Right kidney (tissue), 1 donor: Measurements from ENCODE around the gene N4BP2.

Experiments
- DNase-seq: peaks from one replicate; pipeline ENCODE4 v3.0.0-alpha.2; 2016

Gene N4BP2

GRCh38 chr4:40192114-40193015 is 135.7 kb downstream of the N4BP2 start:
- no peak for DNase-seq

GRCh38 chr4:40193016-40193571 is 136.4 kb downstream of the N4BP2 start:
- DNase-seq = no peak

- no peak for DNase-seq
Observed at GRCh38 chr4:40193578-40193977, 136.9 kb downstream of the N4BP2 start.

DNA sequence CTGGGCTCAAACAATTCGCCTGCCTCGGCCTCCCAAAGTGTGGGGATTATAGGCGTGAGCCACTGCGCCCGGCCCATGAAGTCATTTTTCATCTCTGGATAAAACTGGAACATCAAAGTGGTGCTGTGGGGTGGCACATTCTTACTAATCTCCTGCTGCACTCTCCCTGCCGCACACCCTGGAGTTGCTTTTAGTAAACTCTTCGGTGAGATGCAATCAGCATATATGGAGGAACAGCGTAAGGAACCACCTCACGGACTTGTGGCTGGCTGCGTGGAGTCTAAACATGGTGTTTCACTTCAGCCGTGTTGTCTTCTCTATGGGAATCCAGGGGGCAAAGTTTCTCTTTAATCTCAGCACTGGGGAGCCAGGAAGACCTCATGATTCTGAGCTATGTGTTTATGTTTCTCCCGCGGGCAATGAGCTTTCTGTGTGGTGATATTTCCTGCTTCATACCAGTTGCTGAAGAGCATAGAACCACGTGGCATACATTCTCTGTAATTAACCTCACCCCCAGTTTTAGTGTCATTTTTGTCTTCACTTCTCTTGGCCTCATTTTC is 138.0 kb downstream of the N4BP2 start:
- DNase-seq = no peak

GRCh38 chr4:40195182-40196177 is 138.8 kb downstream of the N4BP2 start:
- no peak for DNase-seq

GRCh38 chr4:40196272-40196671 is 139.6 kb downstream of the N4BP2 start:
- no peak for DNase-seq

DNA sequence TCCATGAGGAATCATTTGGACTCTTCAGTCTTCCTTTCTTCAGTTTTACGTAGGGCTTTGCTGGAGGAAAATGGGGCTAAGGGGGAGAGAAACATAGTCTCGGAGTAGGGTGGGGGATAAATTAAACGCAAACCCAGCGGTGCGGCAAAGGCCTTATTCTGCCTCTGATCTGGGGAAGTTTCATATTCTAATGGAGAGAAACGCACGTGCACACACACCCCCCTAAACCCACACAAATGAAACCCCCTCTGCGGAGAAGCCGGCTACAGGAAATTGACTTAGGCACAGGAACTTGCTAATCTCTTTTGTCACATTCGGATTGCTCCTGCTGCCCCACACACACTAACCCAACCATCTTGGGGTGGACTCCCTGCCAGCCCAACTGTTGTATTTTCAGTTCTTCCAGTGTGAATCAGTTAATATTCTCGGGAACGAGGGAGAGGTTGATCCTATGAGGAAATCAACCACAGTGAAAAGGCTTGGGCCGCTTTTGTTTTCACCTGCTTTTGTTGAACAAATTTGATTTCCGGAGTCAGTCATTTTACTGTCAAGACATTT is 140.2 kb downstream of the N4BP2 start, which contains the start of gene RHOH:
Gene RHOH (plus strand): TSS at position 308 of the 558 bp plus-strand sequence. CDS start 46,356 bp downstream, outside the sequence.
- peak; percentile 20 for DNase-seq

DNA sequence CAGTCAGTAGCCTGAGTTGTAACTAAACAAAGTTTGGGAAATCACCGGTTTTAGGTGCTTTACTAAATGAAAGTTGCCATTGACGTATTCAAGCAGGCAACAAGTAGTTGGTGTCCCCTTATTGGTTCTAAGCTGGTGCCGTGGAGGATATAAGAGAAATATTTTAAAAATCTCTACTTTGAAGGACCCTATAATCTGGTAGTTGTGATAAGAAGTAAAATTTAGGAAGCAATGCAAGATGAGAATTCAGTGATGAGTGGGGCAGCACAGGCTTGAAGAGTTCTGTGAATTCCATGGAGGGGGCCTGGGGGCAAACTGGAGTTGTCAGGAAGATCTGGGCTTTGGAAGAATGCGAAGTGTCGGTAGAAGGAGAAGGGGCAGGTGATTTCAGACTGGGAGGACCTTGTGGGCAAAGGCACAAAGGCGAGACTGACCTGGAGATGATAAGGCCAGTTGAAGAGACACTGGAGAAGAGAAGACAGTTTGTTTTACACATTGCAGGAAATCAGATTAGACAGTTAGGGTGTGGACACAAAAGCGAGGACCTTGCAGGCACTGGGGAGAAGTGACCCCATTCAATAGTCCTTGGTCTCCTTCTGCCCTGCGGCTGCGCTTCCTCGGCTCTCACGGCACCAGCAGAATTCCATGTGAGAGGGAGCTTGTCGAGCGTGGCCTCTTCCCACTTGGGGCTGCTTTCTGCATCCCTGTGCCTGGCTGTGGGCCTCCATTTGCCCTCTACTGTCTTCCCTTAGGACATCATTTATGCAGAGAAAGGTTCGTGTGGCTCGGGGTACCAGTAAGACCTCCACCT is 141.4 kb downstream of the N4BP2 start:
- no peak for DNase-seq

- no peak for DNase-seq
Observed at GRCh38 chr4:40199179-40199670, 142.6 kb downstream of the N4BP2 start.

GRCh38 chr4:40199999-40200874 is 143.6 kb downstream of the N4BP2 start:
- DNase-seq = no peak

- no peak for DNase-seq
Observed at GRCh38 chr4:40200875-40201801, 144.5 kb downstream of the N4BP2 start.

- DNase-seq = no peak
Observed at GRCh38 chr4:40201898-40202297, 145.2 kb downstream of the N4BP2 start.

GRCh38 chr4:40202474-40202873 is 145.8 kb downstream of the N4BP2 start:
- DNase-seq = no peak

DNA sequence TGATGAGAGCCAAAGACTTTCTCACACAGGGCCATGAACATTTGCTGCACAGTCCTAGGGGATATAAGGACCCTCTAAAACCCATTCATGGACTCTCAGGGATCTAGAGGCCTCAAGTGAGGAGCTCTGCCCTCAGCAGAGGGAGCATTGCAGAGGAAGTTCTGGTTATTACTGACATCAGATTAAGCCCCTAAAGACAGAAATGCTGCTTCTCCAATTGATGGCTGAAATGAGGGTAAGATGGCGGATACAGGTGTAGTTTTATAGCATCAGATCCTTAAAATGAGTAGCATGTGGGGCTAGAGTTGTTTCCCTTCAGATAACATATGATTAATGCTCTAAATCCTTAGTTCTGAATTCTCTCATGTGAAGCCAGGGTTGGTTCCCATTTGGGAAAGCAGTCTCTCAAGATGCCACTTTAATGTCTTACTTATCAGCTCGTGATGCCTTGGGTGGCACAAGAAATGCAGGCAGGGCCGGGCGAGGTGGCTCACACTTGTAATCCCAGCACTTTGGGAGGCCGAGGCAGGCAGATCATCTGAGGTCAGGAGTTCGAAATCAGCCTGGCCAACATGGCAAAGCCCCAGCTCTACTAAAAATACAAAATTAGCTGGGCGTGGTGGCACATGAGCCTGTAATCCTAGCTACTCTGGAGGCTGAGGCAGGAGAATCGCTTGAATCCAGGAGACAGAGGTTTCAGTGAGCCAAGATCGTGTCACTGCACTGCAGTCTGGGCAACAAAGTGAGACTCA is 148.0 kb downstream of the N4BP2 start:
- no peak for DNase-seq

DNA sequence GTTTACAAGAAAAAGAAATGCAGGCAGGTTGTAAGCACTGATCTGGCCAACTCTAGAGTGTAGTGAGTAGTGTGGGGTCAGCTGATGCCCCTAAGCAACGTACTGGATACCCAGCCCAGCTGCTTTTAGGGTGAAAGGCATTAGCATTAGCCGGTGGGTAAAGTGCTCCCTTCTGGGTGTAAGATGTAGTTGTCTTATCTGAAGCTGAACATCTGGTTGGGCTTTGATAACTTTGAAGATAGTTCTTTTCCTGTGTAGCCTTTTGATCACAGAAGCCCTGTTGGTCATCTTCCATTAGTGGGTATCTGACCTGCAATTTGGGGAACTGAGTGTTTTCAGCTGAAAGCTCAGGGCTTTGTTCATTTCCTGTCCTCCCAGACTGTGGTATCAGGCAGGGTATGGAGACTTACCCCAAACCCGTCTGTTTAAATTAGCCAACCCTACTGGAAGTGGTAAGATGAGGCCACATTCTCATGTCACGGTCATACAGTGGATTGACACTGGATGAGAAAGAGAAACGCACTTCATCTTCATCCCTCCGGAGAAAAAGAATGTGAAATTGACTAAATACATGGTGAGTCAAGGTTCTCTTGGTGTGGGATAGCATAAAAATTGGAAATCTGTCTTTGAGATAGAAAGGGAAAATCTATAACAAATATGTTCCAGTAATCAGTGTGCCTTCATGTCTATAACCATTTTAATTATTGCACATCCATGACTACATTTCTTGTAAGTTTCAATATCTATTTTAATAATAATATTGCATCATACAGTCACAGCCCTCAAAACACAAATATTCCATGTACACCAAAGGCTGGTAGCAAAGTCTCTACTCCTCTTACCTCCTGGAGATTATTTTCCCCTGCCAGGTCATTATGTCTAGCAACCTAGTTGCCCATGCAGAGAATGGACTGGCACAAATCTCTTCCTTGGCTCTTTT is 148.9 kb downstream of the N4BP2 start:
- no peak for DNase-seq

- DNase-seq = no peak
Observed at GRCh38 chr4:40206426-40206825, 149.8 kb downstream of the N4BP2 start.
